H1 (cell line): Measurements from ENCODE around the gene MEGF11. TPM values are rescaled to one million over a fixed set of nuclear protein-coding genes. Genes with fewer than 3 reads are reported as not detected.

Experiments
- CTCF ChIA-PET: fragments of 300-600 bp; sonication (Branson Sonifier 250); formaldehyde crosslinking; loops from one replicate; lab custom pipeline; 2021; ENCODE audit not compliant: partially characterized antibody; lab: Charles Lee
- POLR2A ChIA-PET: fragments of 300-600 bp; sonication (Branson Sonifier 250); formaldehyde crosslinking; loops from one replicate; lab custom pipeline; 2021; ENCODE audit warnings: inconsistent platforms; ENCODE audit not compliant: partially characterized antibody; lab: Charles Lee
- DNase-seq, 2 experiments: peaks; one replicate each; pipeline versions ENCODE4 v3.0.0 to v3.0.0-alpha.2; 2010 to 2022; ENCODE audit warnings: low spot score in 2 of 2, low read depth in 1 of 2, mixed read lengths in 1 of 2
- FAIRE-seq: peaks from 2 replicates; lab custom pipeline; 2011; peaks lifted over from hg19 to GRCh38; lab: Jason Lieb, UNC
- H2AFZ ChIP-seq: 2 replicates; pipeline ENCODE4 v1.8.1; 2012; ENCODE audit warnings: low read length, inconsistent platforms
- H2AK5ac ChIP-seq: 2 replicates; pipeline ENCODE4 v1.6.1; 2013; ENCODE audit warnings: low read depth, low read length
- H2BK120ac ChIP-seq: replicated peaks from 2 replicates; pipeline ENCODE3; 2013; ENCODE audit warnings: low read depth, low read length, inconsistent platforms
- H2BK12ac ChIP-seq: 2 replicates; pipeline ENCODE4 v1.6.1; 2013; ENCODE audit warnings: low read depth, low read length
- H2BK15ac ChIP-seq: 2 replicates; pipeline ENCODE4 v1.6.1; 2013; ENCODE audit warnings: low read length
- H2BK20ac ChIP-seq: 2 replicates; pipeline ENCODE4 v1.6.1; 2013; ENCODE audit warnings: low read length
- H2BK5ac ChIP-seq: 2 replicates; pipeline ENCODE4 v1.6.1; 2013; ENCODE audit warnings: low read depth, low read length
- H3K14ac ChIP-seq: 2 replicates; pipeline ENCODE4 v1.6.1; 2013; ENCODE audit warnings: inconsistent platforms; ENCODE audit not compliant: insufficient read length
- H3K18ac ChIP-seq: 2 replicates; pipeline ENCODE4 v1.6.1; 2013; ENCODE audit warnings: low read length; ENCODE audit errors: extremely low read depth
- H3K23ac ChIP-seq: 2 replicates; pipeline ENCODE4 v1.6.1; 2013; ENCODE audit warnings: inconsistent platforms; ENCODE audit not compliant: insufficient read length
- H3K23me2 ChIP-seq: 2 replicates; pipeline ENCODE4 v1.6.1; 2013; ENCODE audit warnings: low read depth, low read length
- H3K27ac ChIP-seq: 2 replicates; pipeline ENCODE4 v1.6.1; 2011; ENCODE audit warnings: low read depth, low read length, inconsistent platforms
- H3K27me3 ChIP-seq, 4 experiments: replicated peaks in 1 of 4; 1 replicate in 1 of 4; 2 replicates in 3 of 4; pipeline versions ENCODE4 v1.6.1 to v1.8.1; 2011 to 2013; ENCODE audit warnings: low read length in 3 of 4, mild to moderate bottlenecking in 3 of 4, inconsistent platforms in 2 of 4, mixed read lengths in 2 of 4, moderate library complexity in 1 of 4; ENCODE audit not compliant: control insufficient read depth in 3 of 4, insufficient read depth in 3 of 4; ENCODE audit errors: extremely low read depth in 1 of 4
- H3K36me3 ChIP-seq, 4 experiments: 2 replicates each; pipeline versions ENCODE4 v1.6.1 to v1.8.1; 2011 to 2013; ENCODE audit warnings: mild to moderate bottlenecking in 4 of 4, low read length in 3 of 4, moderate library complexity in 2 of 4, control low read depth in 1 of 4, inconsistent platforms in 1 of 4; ENCODE audit not compliant: insufficient read depth in 4 of 4, control insufficient read depth in 2 of 4
- H3K4ac ChIP-seq: replicated peaks from 2 replicates; pipeline ENCODE3; 2013; ENCODE audit warnings: low read length, low read depth, mixed read lengths, inconsistent platforms; ENCODE audit not compliant: insufficient read length
- H3K4me1 ChIP-seq, 4 experiments: replicated peaks in 1 of 4; 1 replicate in 1 of 4; 2 replicates in 3 of 4; pipeline versions ENCODE4 v1.6.1 to v1.8.1; 2011 to 2013; ENCODE audit warnings: low read length in 3 of 4, inconsistent platforms in 2 of 4, mixed read lengths in 1 of 4; ENCODE audit not compliant: insufficient read depth in 4 of 4, control insufficient read depth in 3 of 4
- H3K4me2 ChIP-seq, 2 experiments: 2 replicates each; pipeline versions ENCODE4 v1.6.1 to v1.8.1; 2011 to 2013; ENCODE audit warnings: low read depth in 2 of 2, low read length in 2 of 2, control low read depth in 1 of 2, inconsistent platforms in 1 of 2, mild to moderate bottlenecking in 1 of 2; ENCODE audit not compliant: insufficient read depth in 1 of 2
- H3K4me3 ChIP-seq, 4 experiments: fragments of 200-600, 300-600 bp in 1 of 4; sonication (generic), shearing (Covaris generic), sonication (Bioruptor Twin) in 1 of 4; 2 replicates each; pipeline versions ENCODE4 v1.5.1 to v1.8.1; 2011 to 2016; ENCODE audit warnings: low read length in 4 of 4, low read depth in 3 of 4, control low read depth in 2 of 4, inconsistent platforms in 2 of 4, mild to moderate bottlenecking in 2 of 4, mixed read lengths in 1 of 4, moderate library complexity in 1 of 4; ENCODE audit not compliant: insufficient read depth in 2 of 4; ENCODE audit errors: extremely low read depth in 1 of 4
- H3K56ac ChIP-seq: replicated peaks from 2 replicates; pipeline ENCODE3; 2013; ENCODE audit warnings: low read depth, mild to moderate bottlenecking, mixed read lengths, low read length, inconsistent platforms; ENCODE audit not compliant: insufficient read length
- H3K79me1 ChIP-seq: 2 replicates; pipeline ENCODE4 v1.6.1; 2013; ENCODE audit warnings: low read depth, low read length, control low read depth
- H3K79me2 ChIP-seq, 2 experiments: 2 replicates each; pipeline versions ENCODE4 v1.6.1 to v1.8.1; 2012 to 2013; ENCODE audit warnings: low read length in 2 of 2, mild to moderate bottlenecking in 2 of 2, inconsistent platforms in 1 of 2; ENCODE audit not compliant: insufficient read depth in 2 of 2, control insufficient read depth in 1 of 2
- H3K9ac ChIP-seq, 4 experiments: replicated peaks in 1 of 4; 1 replicate in 1 of 4; 2 replicates in 3 of 4; pipeline versions ENCODE4 v1.6.1 to v1.8.1; 2011 to 2013; ENCODE audit warnings: low read depth in 3 of 4, low read length in 3 of 4, control low read depth in 2 of 4, mild to moderate bottlenecking in 2 of 4, moderate library complexity in 2 of 4, inconsistent platforms in 1 of 4; ENCODE audit errors: extremely low read depth in 1 of 4
- H3K9me3 ChIP-seq, 2 experiments: 2 replicates each; pipeline versions ENCODE4 v1.6.1 to v1.8.1; 2012 to 2013; ENCODE audit warnings: mild to moderate bottlenecking in 2 of 2, moderate library complexity in 2 of 2, control low read depth in 1 of 2, inconsistent platforms in 1 of 2, low read depth in 1 of 2, low read length in 1 of 2, mixed read lengths in 1 of 2; ENCODE audit not compliant: insufficient read depth in 2 of 2
- H4K20me1 ChIP-seq, 2 experiments: replicated peaks in 1 of 2; 2 replicates each; pipeline versions ENCODE3 to v1.8.1; 2011 to 2013; ENCODE audit warnings: inconsistent platforms in 2 of 2, low read length in 2 of 2, mild to moderate bottlenecking in 1 of 2; ENCODE audit not compliant: insufficient read depth in 2 of 2, control insufficient read depth in 1 of 2
- H4K5ac ChIP-seq: 2 replicates; pipeline ENCODE4 v1.6.1; 2013; ENCODE audit warnings: low read length, low read depth, mixed read lengths, inconsistent platforms; ENCODE audit not compliant: insufficient read length
- H4K8ac ChIP-seq: 2 replicates; pipeline ENCODE4 v1.8.0; 2013; ENCODE audit warnings: mild to moderate bottlenecking, moderate library complexity, low read length, inconsistent platforms; ENCODE audit not compliant: insufficient read depth; ENCODE audit errors: extremely low read depth
- H4K91ac ChIP-seq: replicated peaks from 2 replicates; pipeline ENCODE3; 2013; ENCODE audit warnings: low read length, mixed read lengths, inconsistent platforms; ENCODE audit not compliant: insufficient read length
- CHD1 ChIP-seq: IDR thresholded peaks from 2 replicates; pipeline ENCODE4 v1.6.1; 2012; ENCODE audit warnings: low read depth, low read length, improper control_type of control experiment
- CREB1 ChIP-seq: IDR thresholded peaks from 2 replicates; pipeline ENCODE4 v1.6.1; 2012; ENCODE audit warnings: inconsistent platforms
- GABPA ChIP-seq: IDR thresholded peaks from 2 replicates; pipeline ENCODE4 v1.6.1; 2011; ENCODE audit warnings: mild to moderate bottlenecking, low read length, moderate library complexity, borderline replicate concordance; ENCODE audit not compliant: insufficient read depth
- JUND ChIP-seq: IDR thresholded peaks from 2 replicates; pipeline ENCODE4 v1.6.1; 2011; ENCODE audit warnings: mild to moderate bottlenecking, improper control_type of control experiment, low read length
- NRF1 ChIP-seq: IDR thresholded peaks from 2 replicates; pipeline ENCODE4 v1.6.1; 2011; ENCODE audit warnings: mild to moderate bottlenecking, low read depth, low read length, improper control_type of control experiment
- POLR2A ChIP-seq, 2 experiments: IDR thresholded peaks; 1 replicate in 1 of 2; 2 replicates in 1 of 2; pipeline ENCODE4 v1.6.1; 2011; ENCODE audit warnings: low read depth in 2 of 2, low read length in 2 of 2, mild to moderate bottlenecking in 2 of 2; ENCODE audit errors: control extremely low read depth in 1 of 2
- RFX5 ChIP-seq: IDR thresholded peaks from 2 replicates; pipeline ENCODE4 v1.6.1; 2011; ENCODE audit warnings: low read depth, low read length, improper control_type of control experiment, borderline replicate concordance
- SAP30 ChIP-seq: fragments of 300-600 bp; sonication (generic); IDR thresholded peaks from 2 replicates; pipeline ENCODE4 v1.7.1; 2012; ENCODE audit warnings: low read length, moderate library complexity, mild to moderate bottlenecking, inconsistent platforms; ENCODE audit not compliant: insufficient read depth, insufficient replicate concordance
- SIX5 ChIP-seq: IDR thresholded peaks from 2 replicates; pipeline ENCODE4 v1.6.1; 2011; ENCODE audit warnings: mild to moderate bottlenecking, low read depth, low read length
- YY1 ChIP-seq: IDR thresholded peaks from 2 replicates; pipeline ENCODE4 v1.6.1; 2011; ENCODE audit warnings: low read depth, mild to moderate bottlenecking, low read length
- WGBS, 2 experiments: shearing (Covaris generic) in 1 of 2; methylation state at CpG; one replicate each; pipeline versions ENCODE4 v1.1.6 to v1.1.7; 2013 to 2015; ENCODE audit warnings: low lambda C conversion rate in 2 of 2, mixed read lengths in 2 of 2, inconsistent platforms in 1 of 2, low coverage in 1 of 2, missing lambda C conversion rate in 1 of 2; ENCODE audit not compliant: insufficient replicate concordance in 2 of 2, insufficient coverage in 1 of 2, insufficient read length in 1 of 2; ENCODE audit errors: extremely low coverage in 1 of 2, missing lambda C conversion rate in 1 of 2; 5-methylcytosine and 5-hydroxymethylcytosine counted together
- polyA plus RNA-seq, 7 experiments: library from polyadenylated mRNA; depleted of rRNA in 3 of 7; stranded (reverse) in 5 of 7; unstranded in 2 of 7; fragments of >200 nt in 5 of 7; fragments of 200-250 nt in 2 of 7; gene quantifications; 1 replicate in 5 of 7; 2 replicates in 1 of 7; 4 replicates in 1 of 7; pipeline versions ENCODE4 v1.2.1 to v1.2.3, GENCODE V29; 2011 to 2013; ENCODE audit warnings: missing spikeins in 2 of 7, mixed read lengths in 2 of 7
- total RNA-seq: library from RNA; stranded (reverse); fragmentation: NEBNext Ultra II Directional; extraction: Animal tissue kit (Norgen Biotek cat#: 25700); gene quantifications from 2 replicates; pipeline ENCODE4 v1.2.1, GENCODE V29; 2021
- TF ChIP-seq, protein P1 (sequence below): IDR thresholded peaks from 2 replicates; pipeline ENCODE4 v1.6.1; 2012; ENCODE audit warnings: inconsistent platforms

MEGF11 gene
- total and polyA plus RNA-seq, 2 of the 8 experiments (the other 6 are each of a cell fraction or from before 2014, with no cell fraction given) = 4.4 to 4.8 TPM

DNA sequence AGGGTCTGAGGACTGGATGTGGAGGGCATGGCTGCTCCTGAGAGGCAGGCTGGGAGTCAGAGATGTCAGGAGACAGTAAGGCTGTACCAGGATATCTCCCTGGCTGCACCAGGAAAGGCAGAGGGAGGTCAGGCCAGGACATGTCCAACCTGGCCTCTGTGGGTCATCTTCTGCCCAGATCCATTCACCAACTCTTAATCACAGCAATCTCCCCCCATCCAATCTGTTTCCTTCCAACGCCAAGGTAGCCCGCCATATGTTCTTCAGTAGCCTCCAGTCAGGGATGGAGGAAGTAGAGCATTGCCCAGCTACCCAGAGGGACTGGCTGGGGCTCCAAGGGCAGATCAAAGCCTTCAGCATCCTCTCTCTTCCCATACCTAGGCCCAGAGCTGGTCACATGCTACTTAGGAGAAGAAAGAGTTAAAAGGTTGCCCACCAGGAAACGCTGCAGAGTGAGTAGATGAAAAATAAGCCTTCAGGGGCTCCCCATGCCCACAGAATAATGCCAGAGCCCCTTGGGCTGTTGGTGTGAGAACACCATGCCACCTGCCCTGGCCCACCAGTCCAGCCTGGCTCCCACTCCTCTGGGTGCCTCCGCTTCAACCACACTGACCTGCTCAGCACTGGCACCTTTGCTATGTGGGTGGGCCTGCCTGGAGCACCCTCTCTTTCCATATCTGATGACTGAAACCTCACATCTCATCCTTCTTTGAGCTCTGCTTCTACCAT is 176.8 kb downstream of the MEGF11 start:
- H2BK15ac ChIP-seq = peak overlapping the region; percentile 8; the same call in 1 of the 2 replicates
- H3K4ac ChIP-seq = no peak overlapping the region
- H3K23ac ChIP-seq = no peak overlapping the region
- no peak overlapping the region for H4K8ac ChIP-seq
- peak overlapping the region; percentile 31 for H4K91ac ChIP-seq
- H3K79me2 ChIP-seq = no peaks in the 10 kb centered on the region
- no peaks in the 10 kb centered on the region for H3K9me3 ChIP-seq
- H3K56ac ChIP-seq = no peak overlapping the region
- H2BK12ac ChIP-seq = no peak overlapping the region
- H3K4me2 ChIP-seq = no peak overlapping the region
- no peaks in the 10 kb centered on the region for H3K27me3 ChIP-seq
- H2BK120ac ChIP-seq = no peak overlapping the region
- ChIA-PET POLR2A (no interaction called here), CTCF (no interaction called here)
- H4K20me1 ChIP-seq = no peaks in the 10 kb centered on the region
- H2BK20ac ChIP-seq = no peak overlapping the region
- H3K4me1 ChIP-seq = peaks cover 0 to 10% (median 5%) of the 10 kb centered on the region in 4 experiments
- H3K27ac ChIP-seq = no peak overlapping the region
- H3K9ac ChIP-seq = no peak overlapping the region
- H3K18ac ChIP-seq = no peak overlapping the region
- no peak for FAIRE-seq
- no peaks in the 10 kb centered on the region for H3K36me3 ChIP-seq
- no peak overlapping the region for H3K14ac ChIP-seq
- WGBS, 2 experiments = 88% methylated on average over 4 of the region's 4 CpGs; no CpG with 5 or more reads in 1 of the 2 experiments
- no peak overlapping the region for H2AK5ac ChIP-seq
- no peak overlapping the region for H4K5ac ChIP-seq
- no peak overlapping the region for H2AFZ ChIP-seq
- H2BK5ac ChIP-seq = no peak overlapping the region
- no peak overlapping the region for H3K4me3 ChIP-seq
- no peaks in the 10 kb centered on the region for H3K79me1 ChIP-seq
- no peaks in the 10 kb centered on the region; the same call in 1 of the 2 replicates for H3K23me2 ChIP-seq
- no peak for DNase-seq
- TF ChIP-seq SAP30 (no peak), NRF1 (no peak), YY1 (no peak), JUND (no peak), GABPA (no peak), SIX5 (no peak), CREB1 (no peak), RFX5 (no peak), POLR2A (IDR thresholded peaks at IDR 0.05; ENCODE audit: control extremely low read depth in 1 of 2, low read depth in 2 of 2, low read length in 2 of 2) (no peak), CHD1 (no peak)
- TF ChIP-seq, protein P1, sequence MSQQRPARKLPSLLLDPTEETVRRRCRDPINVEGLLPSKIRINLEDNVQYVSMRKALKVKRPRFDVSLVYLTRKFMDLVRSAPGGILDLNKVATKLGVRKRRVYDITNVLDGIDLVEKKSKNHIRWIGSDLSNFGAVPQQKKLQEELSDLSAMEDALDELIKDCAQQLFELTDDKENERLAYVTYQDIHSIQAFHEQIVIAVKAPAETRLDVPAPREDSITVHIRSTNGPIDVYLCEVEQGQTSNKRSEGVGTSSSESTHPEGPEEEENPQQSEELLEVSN = no peak
